NCI-H345 (cell line): ENCODE measurements around the gene OR1M1.
"Not testable (repeated sequence)": the region's sequence is repeated elsewhere in the genome, so short reads cannot be mapped to it uniquely, and the experiment has no call there.

Source experiments
- DNase-seq: peaks from one replicate; lab custom pipeline; 2025; lab: John Stamatoyannopoulos, UW

Gene OR1M1

GRCh38 chr19:9086761-9087160, at the start of gene OR1M1:
Gene OR1M1 (plus strand): TSS chr19:9087061. CDS start chr19:9093245, 6,184 bp downstream.
- DNase-seq, result no peak

DNA sequence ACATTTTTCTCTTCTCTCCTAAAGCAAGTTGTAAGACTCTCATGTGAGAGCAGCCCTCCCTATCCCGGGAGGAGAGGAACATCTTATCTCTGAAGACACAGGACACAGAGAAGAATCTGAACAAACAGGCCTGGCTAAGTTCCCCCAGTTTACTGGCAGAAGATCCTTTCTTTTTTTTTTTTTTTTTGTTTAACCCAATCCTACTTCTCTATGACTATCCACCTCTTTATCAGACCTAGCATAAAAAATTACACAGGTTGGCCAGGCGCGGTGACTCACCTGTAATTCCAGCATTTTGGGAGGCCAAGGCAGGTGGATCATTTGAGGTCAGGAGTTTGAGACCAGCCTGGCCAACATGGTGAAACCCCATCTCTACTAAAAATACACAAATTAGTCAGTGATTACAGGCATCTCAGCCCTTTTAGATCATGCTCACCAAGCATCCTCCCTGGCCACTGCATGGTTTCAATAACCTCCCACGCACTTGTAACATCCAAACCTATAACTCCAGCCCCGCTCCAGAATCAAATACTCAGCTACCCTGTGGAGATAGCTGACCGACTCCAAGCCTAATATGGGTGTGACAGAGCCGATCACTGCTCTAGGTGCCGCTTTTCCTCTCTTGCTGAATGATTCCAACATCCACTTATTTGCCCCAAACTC, 49.3 kb upstream of the OR1M1 start:
- DNase-seq, result no peak

DNA sequence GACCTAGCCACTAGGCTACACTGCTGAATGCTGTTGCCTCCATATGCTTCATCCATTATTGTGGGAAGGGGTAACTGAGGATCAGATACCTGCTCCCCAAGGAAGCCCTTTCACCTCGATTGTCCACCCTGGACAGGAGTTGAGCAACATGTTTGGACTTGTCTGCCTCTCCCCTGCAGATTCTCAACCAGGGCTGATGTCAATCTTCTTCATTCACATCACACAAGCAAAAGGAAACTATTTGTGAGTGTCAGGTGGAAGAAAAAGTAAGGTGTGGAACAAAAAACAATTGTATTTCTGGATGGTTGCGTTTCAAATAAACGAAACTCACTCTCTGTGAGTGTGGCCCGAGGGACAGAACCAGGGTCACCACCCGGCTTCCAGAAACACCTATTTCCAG, 47.1 kb upstream of the OR1M1 start:
- no peak for DNase-seq

GRCh38 chr19:9040131-9040530, 46.7 kb upstream of the OR1M1 start:
- no peak for DNase-seq

- no peak for DNase-seq
These were observed 45.8 kb upstream of the OR1M1 start for GRCh38 chr19:9041023-9041422.

- DNase-seq, result no peak
These were observed 43.3 kb upstream of the OR1M1 start for GRCh38 chr19:9043524-9043923.

GRCh38 chr19:9044449-9044848, 42.4 kb upstream of the OR1M1 start:
- DNase-seq, result no peak

DNA sequence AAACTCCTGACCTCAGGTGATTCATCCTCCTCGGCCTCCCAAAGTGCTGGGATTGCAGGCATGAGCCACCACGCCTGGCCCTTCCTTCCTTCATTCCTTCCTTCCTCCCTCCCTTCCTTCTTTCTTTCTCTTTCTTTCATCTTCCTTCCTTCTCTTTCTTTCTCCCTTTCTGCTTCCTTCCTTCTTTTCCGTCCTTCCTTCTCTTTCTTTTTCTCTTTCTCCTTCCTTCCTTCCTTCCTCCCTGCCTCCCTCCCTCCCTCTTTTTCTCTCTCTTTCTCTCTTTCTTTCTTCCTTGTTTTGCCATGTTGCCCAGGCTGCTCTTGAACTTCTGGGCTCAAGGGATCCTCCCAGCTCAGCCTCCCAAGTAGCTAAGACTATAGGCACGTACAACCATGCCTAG, 40.2 kb upstream of the OR1M1 start:
- DNase-seq, result no peak

- no peak for DNase-seq
These were observed 34.0 kb upstream of the OR1M1 start for GRCh38 chr19:9052894-9053293.

- DNase-seq, result not testable (repeated sequence)
These were observed 33.2 kb upstream of the OR1M1 start for GRCh38 chr19:9053674-9054073.

GRCh38 chr19:9054207-9054606, 32.7 kb upstream of the OR1M1 start:
- DNase-seq, result no peak

DNA sequence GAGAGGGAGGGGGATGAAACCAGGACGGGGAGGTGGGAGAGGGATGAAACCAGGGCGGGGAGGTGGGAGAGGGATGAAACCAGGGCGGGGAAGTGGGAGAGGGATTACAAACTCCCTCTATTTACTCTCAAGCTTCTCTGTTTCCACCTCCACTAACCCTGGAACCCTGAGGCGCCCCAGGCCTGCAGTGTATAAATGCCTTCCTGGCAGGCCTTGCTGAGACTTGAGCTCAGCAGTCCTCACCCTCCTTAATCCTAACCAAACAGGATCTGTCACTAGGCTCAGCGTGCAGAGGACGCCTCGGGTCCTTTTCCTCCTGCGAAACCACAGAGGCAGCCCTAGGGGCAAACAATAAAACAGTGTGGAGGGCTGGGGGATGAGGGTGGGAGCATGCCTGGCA, 32.1 kb upstream of the OR1M1 start:
- DNase-seq, result no peak

- DNase-seq, result not testable (repeated sequence)
These were observed 30.7 kb upstream of the OR1M1 start for GRCh38 chr19:9056131-9056530.

DNA sequence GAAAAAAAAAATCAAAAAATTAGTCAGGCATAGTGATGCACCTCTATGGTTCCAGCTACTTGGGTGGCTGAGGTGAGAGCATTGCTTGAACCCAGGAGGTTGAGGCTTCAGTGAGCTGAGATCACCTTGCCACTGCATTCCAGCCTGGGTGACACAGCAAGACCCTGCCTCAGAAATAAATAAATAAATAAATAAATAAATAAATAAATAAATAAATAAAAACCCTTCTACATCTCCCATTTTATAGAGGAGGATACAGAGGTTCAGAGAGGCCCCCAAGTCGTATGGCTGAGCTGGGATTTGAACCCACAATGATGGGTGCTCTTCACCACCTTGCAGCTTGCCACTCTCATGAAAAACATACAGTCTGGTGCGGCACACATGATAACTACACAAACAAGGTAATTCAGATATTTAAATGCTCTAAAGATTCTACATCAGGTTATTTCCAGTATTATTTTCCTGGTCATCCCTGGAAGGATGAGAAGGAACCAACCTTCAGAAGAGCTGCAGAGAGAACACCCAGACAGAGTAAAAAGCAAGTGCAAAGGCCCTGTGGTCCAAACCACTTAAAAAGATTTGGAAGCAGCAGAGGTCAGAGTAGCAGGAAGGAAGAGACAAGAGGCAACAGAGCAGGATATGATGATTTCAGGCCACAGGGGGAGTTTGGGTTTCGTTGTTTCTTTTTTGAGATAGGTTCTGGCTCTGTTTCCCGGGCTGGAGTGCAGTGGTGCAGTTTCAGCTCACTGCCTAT, 29.2 kb upstream of the OR1M1 start:
- DNase-seq, result no peak

GRCh38 chr19:9058905-9059667, 27.8 kb upstream of the OR1M1 start:
- no peak for DNase-seq

GRCh38 chr19:9060564-9061340, 26.1 kb upstream of the OR1M1 start:
- DNase-seq, result no peak

DNA sequence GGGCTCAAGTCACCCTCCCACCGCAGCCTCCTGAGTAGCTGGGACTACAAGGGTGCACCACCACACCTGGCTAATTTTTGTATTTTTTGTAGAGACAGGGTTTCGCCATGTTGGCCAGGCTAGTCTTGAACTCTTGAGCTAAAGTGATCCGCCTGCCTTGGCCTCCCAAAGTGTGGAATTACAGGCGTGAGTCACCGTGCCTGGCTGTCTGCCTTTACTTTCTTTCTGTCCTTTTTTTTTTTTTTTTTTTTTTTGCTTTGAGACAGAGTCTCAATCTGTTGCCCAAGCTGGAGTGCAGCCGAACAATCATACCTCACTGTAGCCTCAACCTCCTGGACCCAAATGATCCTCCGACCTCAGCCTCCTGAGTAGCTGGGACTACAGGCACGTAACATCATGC, 25.0 kb upstream of the OR1M1 start:
- no peak for DNase-seq

DNA sequence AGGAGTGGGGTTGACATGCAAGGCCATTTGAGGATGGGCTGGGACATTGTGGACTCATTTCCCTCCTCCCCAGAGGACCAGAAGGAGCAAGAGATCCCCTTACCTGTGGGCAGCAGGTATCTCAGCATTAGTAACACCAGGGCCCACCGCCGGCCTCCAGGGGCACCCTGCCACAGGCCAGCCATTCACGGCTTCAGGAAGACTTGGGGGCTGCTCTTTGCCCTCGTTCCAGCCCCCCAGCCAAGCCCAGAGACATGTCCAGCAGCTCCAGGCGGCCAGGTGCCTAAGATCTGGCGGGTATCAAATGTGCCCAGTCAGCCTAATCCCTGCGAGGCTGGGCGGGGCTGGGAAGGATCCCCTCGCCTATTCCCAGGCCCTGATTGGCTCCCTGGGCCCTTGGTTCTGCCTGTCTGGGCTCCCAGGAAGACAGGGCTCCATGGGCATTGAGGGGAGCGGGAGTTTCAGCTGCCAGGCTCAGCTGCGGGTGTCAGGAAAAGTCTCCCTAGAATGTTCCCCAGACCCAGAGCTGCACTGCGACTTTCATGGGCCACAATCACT, 21.3 kb upstream of the OR1M1 start:
- DNase-seq, result no peak

DNA sequence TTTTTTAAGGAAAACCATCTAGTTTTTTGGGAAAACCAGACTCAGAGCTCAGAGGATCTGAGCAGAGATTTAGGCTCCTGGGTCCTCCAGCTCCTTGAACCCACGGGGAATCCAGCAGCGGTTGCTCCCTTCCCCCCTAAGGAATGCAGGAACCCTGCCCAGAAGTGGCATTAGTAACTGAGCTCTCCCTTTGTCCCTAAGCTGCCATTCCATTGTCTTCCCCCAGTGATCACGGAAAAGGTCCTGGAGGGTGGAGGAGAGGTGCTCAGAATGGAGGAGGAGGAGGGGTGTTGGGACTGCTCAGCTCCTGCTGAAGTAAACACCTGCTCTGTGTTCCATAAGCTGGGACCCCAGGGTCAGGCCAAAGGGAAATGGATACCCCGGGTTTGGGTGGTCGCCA, 16.8 kb upstream of the OR1M1 start:
- no peak for DNase-seq

- DNase-seq, result not testable (repeated sequence)
These were observed 15.1 kb upstream of the OR1M1 start for GRCh38 chr19:9071720-9072119.

GRCh38 chr19:9073806-9074205, 13.1 kb upstream of the OR1M1 start:
- DNase-seq, result no peak
